Panc1 (cell line): Measurements from ENCODE around the gene DNMT3A.

Source experiments
- CTCF ChIP-seq: fragments of 450-650 bp; IDR thresholded peaks from 2 replicates; pipeline ENCODE4 v1.5.1; 2017; ENCODE audit warnings: mild to moderate bottlenecking
- POLR2AphosphoS5 ChIP-seq: IDR thresholded peaks from 2 replicates; pipeline ENCODE4 v1.6.1; 2012; ENCODE audit warnings: mild to moderate bottlenecking, low read depth, low read length, moderate library complexity

- peak; percentile 79; the same call in 1 of the 2 replicates for TF ChIP-seq CTCF
- no peak for TF ChIP-seq POLR2AphosphoS5
These were observed 32.3 kb downstream of the DNMT3A start for GRCh38 chr2:25309402-25309801.
